Psoas muscle (tissue), 8 donors: ENCODE measurements around the gene MAP1S. TPM values are rescaled to one million over a fixed set of nuclear protein-coding genes. Genes with fewer than 3 reads are reported as not detected.

ENCODE experiments used
- ATAC-seq, 4 donors: fragments of 200-7000 bp; cut with Tn5 transposase; one replicate each; pipeline ENCODE4 v1.9.1; 2020; ENCODE audit warnings: moderate library complexity in 3 of 4, mild to moderate bottlenecking in 2 of 4
- DNase-seq, 2 donors: peaks; one replicate each; pipeline ENCODE4 v3.0.0-alpha.2; 2020
- H3K27ac ChIP-seq: fragments of 200-600 bp; one replicate; pipeline ENCODE4 v1.8.0; 2022
- H3K27me3 ChIP-seq, 3 donors: fragments of 200-600 bp in 1 of 3; one replicate each; pipeline versions ENCODE4 v1.6.1 to v1.8.0; 2013 to 2022; ENCODE audit warnings: low read length in 2 of 3, mild to moderate bottlenecking in 2 of 3, moderate library complexity in 1 of 3; ENCODE audit not compliant: insufficient read depth in 3 of 3
- H3K36me3 ChIP-seq, 2 donors: fragments of 200-600 bp in 1 of 2; one replicate each; pipeline versions ENCODE4 v1.6.1 to v1.8.0; 2013 to 2022; ENCODE audit warnings: low read depth in 1 of 2, mild to moderate bottlenecking in 1 of 2, moderate library complexity in 1 of 2; ENCODE audit not compliant: insufficient read depth in 1 of 2
- H3K4me1 ChIP-seq: fragments of 200-600 bp; one replicate; pipeline ENCODE4 v1.8.0; 2022
- H3K4me3 ChIP-seq: fragments of 200-600 bp; one replicate; pipeline ENCODE4 v1.8.0; 2022; ENCODE audit warnings: mild to moderate bottlenecking
- H3K9me3 ChIP-seq: fragments of 200-600 bp; one replicate; pipeline ENCODE4 v1.8.0; 2022
- WGBS, 3 donors: extraction: QIAGEN DNeasy Blood & Tissue Kit; methylation state at CpG; one replicate each; pipeline versions ENCODE4 v1.1.6 to v1.1.7; 2013; 5-methylcytosine and 5-hydroxymethylcytosine counted together
- intact Hi-C, 2 donors: fragments of 100-400 bp; cut with DNase I; formaldehyde crosslinking; loops; one replicate each; pipeline versions ENCODE4 v1.11.0 to v1.14.2; 2022
- long read RNA-seq, 2 donors: library from polyadenylated mRNA; unstranded; transcript quantifications; one replicate each; pipeline ENCODE4 v2.0.0, GENCODE V29; 2021
- polyA plus RNA-seq, 3 donors: library from polyadenylated mRNA; stranded (reverse); fragments of 200-250 nt; gene quantifications; one replicate each; pipeline ENCODE4 v1.2.3, GENCODE V29; 2013
- total RNA-seq, 4 donors: library from RNA; stranded (reverse); fragmentation: NEBNext Ultra II Directional in 2 of 4; extraction: Animal tissue kit (Norgen Biotek cat#: 25700) in 2 of 4; gene quantifications; one replicate each; pipeline versions ENCODE4 v1.2.1 to v1.2.4, GENCODE V29; 2021 to 2023
- TF ChIP-seq, protein P1 (sequence below): fragments of 200-600 bp; IDR thresholded peaks from one replicate; pipeline ENCODE4 v1.8.0; 2022; ENCODE audit warnings: antibody characterized with exemption
- donor health status: healthy with polysubstance abuse.
- donor health status: DM: no; HTN: no; CAD: no; lungs with moderate emphysema.
- donor health status: Bipolar disorder and iron deficiency.
- donor health status: healthy.
- donor health status: DM: yes; HTN: yes; CAD: no.
- donor health status: DM: no; HTN: no; CAD: no.
- donor health status: DM: no; HTN: no; CAD: no.
- donor health status: DM: yes; HTN: yes; CAD: no.

MAP1S gene, protein sequence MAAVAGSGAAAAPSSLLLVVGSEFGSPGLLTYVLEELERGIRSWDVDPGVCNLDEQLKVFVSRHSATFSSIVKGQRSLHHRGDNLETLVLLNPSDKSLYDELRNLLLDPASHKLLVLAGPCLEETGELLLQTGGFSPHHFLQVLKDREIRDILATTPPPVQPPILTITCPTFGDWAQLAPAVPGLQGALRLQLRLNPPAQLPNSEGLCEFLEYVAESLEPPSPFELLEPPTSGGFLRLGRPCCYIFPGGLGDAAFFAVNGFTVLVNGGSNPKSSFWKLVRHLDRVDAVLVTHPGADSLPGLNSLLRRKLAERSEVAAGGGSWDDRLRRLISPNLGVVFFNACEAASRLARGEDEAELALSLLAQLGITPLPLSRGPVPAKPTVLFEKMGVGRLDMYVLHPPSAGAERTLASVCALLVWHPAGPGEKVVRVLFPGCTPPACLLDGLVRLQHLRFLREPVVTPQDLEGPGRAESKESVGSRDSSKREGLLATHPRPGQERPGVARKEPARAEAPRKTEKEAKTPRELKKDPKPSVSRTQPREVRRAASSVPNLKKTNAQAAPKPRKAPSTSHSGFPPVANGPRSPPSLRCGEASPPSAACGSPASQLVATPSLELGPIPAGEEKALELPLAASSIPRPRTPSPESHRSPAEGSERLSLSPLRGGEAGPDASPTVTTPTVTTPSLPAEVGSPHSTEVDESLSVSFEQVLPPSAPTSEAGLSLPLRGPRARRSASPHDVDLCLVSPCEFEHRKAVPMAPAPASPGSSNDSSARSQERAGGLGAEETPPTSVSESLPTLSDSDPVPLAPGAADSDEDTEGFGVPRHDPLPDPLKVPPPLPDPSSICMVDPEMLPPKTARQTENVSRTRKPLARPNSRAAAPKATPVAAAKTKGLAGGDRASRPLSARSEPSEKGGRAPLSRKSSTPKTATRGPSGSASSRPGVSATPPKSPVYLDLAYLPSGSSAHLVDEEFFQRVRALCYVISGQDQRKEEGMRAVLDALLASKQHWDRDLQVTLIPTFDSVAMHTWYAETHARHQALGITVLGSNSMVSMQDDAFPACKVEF
- total RNA-seq (10 to 100 TPM; 42.4 to 60.6 (median 49.1) TPM), polyA plus RNA-seq (10 to 100 TPM; 19.1 to 37.0 (median 24.3) TPM)
- long read RNA-seq, donor 1, partial matches to known transcripts, result 11 of 19 reads
- long read RNA-seq, donor 1, other reads (novel, unspliced or antisense), result 4 of 19 reads
- long read RNA-seq, donor 2, transcript MAP1S-201 (7 exons, 3,419 nt), result major isoform, 10 of 50 reads
- long read RNA-seq, donor 2, partial matches to known transcripts, result 37 of 50 reads
- long read RNA-seq, donor 2, other reads (novel, unspliced or antisense), result 2 of 50 reads

DNA sequence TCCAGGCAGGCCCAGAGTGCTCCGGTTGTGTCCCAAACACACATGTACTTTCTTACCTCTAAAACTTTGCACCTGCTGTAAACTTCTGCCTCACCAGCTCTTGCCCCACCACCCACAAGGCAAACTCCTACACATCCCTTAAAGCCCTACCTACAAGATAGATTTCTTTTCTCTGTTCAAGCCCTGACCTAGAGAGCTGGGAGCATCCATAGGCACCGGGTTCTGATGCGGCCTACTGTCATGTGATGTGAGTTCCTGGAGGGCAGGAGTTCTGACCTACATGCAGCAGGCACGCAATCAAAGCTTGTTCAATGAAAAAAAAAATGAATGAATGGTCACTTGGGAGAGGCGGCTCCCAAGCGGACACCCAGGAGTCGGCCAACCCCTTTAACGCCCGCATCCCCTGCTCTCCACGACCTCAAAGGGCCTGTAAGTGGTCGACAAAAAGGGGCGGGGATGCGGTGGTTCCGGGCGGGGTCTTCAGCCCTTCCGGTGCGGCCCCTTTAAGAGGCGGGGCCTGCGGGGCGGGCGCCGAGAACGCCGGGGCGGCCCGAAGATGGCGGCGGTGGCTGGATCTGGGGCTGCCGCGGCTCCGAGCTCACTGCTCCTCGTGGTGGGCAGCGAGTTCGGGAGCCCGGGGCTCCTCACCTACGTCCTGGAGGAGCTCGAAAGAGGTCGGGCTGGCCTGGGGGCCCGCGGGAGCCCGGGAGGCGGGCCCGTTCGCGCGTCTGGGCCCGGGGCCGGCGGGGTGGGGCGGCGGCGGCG lies at the start of gene MAP1S:
Gene MAP1S (plus strand): TSS at position 534 of the 765 bp plus-strand sequence. CDS start 23 bp downstream, at position 557.
- peak within 1 kb of the TSS; percentile 83 for H3K27ac ChIP-seq
- H3K27me3 ChIP-seq, result peaks cover 0 to 3% (median 0%) of the 10 kb centered on the region in 3 donors
- H3K4me1 ChIP-seq, result peaks cover 32% of the 10 kb centered on the region
- peak; percentile 57 to 75 for DNase-seq
- peak within 1 kb of the TSS; percentile 96 for H3K4me3 ChIP-seq
- 2 to 4% (median 2%) methylated on average over 34 to 53 of the region's 53 CpGs for WGBS, 3 donors
- H3K36me3 ChIP-seq, result peaks cover 0 to 18% of the 10 kb centered on the region in 2 donors
- ATAC-seq, result peak; percentile 40 to 89 (median 76)
- intact Hi-C loops, result no loop called here
- no peaks in the 10 kb centered on the region for H3K9me3 ChIP-seq
- TF ChIP-seq, protein P1, sequence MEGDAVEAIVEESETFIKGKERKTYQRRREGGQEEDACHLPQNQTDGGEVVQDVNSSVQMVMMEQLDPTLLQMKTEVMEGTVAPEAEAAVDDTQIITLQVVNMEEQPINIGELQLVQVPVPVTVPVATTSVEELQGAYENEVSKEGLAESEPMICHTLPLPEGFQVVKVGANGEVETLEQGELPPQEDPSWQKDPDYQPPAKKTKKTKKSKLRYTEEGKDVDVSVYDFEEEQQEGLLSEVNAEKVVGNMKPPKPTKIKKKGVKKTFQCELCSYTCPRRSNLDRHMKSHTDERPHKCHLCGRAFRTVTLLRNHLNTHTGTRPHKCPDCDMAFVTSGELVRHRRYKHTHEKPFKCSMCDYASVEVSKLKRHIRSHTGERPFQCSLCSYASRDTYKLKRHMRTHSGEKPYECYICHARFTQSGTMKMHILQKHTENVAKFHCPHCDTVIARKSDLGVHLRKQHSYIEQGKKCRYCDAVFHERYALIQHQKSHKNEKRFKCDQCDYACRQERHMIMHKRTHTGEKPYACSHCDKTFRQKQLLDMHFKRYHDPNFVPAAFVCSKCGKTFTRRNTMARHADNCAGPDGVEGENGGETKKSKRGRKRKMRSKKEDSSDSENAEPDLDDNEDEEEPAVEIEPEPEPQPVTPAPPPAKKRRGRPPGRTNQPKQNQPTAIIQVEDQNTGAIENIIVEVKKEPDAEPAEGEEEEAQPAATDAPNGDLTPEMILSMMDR, result no peak

DNA sequence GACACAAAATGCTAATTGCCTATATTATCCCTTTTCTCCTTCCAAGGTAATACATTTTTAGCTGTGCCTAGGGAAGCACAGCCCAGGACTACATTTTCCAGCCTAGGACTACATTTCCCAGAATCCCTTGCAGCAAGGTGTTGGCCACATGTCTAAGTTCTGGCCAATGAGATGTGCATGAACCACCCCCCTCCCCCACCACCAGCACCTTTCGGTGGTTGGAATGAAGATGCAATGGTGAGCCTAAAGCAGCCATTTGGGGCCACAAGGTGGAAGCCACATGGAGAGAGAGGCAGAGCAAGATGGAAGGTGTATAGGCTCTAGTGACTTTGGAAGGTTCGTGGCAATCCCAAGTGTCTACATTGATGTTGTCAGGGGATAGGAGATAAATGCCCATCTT lies 47.4 kb upstream of the MAP1S start:
- no peak overlapping the region for H3K27ac ChIP-seq
- no peak for ATAC-seq
- DNase-seq, result no peak
- intact Hi-C loops, result no loop called here
- H3K27me3 ChIP-seq, result peaks cover 0 to 9% (median 3%) of the 10 kb centered on the region in 3 donors
- 66 to 78% (median 75%) methylated on average over 2 of the region's 2 CpGs for WGBS, 3 donors
- TF ChIP-seq, protein P1, result no peak
- H3K36me3 ChIP-seq, result no peaks in the 10 kb centered on the region
- no peaks in the 10 kb centered on the region for H3K4me1 ChIP-seq
- no peaks in the 10 kb centered on the region for H3K9me3 ChIP-seq
- H3K4me3 ChIP-seq, result no peak overlapping the region

DNA sequence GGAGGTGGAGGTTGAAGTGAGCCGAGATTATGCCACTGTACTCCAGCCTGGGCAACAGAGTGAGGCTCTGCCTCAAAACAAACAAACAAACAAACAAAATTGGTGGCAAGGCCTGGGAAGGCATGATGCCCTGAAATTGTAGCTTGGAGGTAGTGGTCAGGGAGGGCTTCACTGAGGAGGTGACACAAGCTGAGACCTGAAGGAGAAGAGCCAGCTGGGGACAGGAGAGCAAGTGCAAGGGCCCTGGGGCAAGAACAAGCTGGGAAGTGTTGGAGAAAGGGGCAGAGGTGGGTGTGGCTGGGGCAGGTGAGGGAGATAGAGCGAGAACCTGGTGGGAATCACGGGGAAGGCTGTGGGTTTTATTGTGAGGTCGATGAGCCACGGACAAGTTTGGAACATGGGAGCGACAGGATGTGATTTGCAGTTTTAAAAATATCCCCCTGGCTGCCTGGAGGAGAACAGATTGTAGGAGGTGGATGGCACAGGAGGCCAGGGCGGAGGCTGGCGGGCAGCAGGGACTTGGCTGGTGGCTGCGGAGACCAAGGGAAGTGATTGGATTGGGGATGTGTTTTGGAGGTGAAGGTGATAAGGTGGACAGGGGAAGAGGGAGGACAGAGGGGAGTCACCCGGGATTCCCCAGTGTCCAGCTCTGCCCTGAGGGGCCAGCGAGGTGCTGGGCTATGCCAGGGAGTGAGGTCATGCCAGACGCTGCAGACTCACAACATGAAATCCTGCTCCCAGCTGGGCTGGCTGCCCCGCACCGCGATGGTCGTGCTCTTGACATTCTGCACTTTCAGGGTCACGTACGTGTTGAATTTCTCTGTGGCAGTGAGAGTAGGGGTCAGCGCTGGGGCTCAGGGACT lies 45.1 kb upstream of the MAP1S start:
- Histone ChIP-seq H3K9me3 (no peaks in the 10 kb centered on the region), H3K27me3 (peaks cover 0 to 25% (median 3%) of the 10 kb centered on the region in 3 donors), H3K4me1 (no peaks in the 10 kb centered on the region), H3K4me3 (no peak overlapping the region), H3K27ac (no peak overlapping the region), H3K36me3 (no peaks in the 10 kb centered on the region)
- WGBS, 3 donors, result 46 to 51% (median 47%) methylated on average over 19 of the region's 19 CpGs
- ATAC-seq (no peak), DNase-seq (no peak)
- intact Hi-C loops, result no loop called here
- TF ChIP-seq, protein P1, result no peak
